ENCODE results near the gene TMUB1. TPM values are rescaled to one million over a fixed set of nuclear protein-coding genes. Genes with fewer than 3 reads are reported as not detected.
A peak's percentile ranks its signal among the peaks of the same experiment; 100 is the strongest.

Gene TMUB1
- total RNA-seq, 1 experiment from 2014 or later, result 45.4 TPM

DNA sequence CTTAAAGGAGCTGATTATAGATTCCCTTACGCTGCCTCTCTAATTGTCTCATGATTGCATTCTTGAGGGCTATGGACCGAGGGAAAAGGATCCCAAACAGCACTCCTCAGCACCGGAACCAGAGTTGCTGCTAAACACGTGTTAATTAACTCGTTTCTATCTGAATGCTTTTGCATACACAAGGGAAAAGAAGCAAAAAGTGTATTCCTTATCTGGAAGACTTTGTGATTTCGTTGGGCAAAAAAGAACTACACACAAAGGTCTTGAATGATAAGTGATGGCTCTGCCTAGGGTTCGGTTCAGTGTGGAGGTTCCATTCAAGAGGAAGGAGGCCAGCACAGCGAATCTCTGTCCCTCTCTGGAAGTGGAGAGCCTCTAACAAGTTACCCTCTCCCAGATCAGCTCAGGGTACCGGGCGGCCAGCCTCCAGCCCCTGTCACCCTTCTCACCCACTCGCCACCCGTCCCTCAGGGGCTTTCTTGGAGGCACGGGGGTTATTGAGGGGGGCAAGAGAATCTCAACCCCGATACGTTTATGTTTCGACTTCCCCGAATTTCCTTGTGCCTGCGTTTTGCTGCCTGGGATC, 24.4 kb downstream of the TMUB1 start:
- peaks cover 8% of the 10 kb centered on the region for H3K4me1 ChIP-seq (ENCODE audit: insufficient read depth, low read length)
- H3T11ph ChIP-seq (ENCODE audit: low read length), result no peak overlapping the region
- no peaks in the 10 kb centered on the region for H4K20me1 ChIP-seq (ENCODE audit: control insufficient read depth, insufficient read depth, insufficient read length)
- peaks cover 41% of the 10 kb centered on the region for H3K23me2 ChIP-seq (ENCODE audit: insufficient read length, low read depth, low read length, poor library complexity, severe bottlenecking)
- no peak overlapping the region for H2BK120ac ChIP-seq (ENCODE audit: low read depth, low read length, poor library complexity, severe bottlenecking)
- H2BK5ac ChIP-seq (ENCODE audit: insufficient read length, low read length), result no peak overlapping the region
- H3K9me3 Mint-ChIP-seq, result no peaks in the 10 kb centered on the region; a peak in 1 of 5 replicates
- H3K56ac ChIP-seq (ENCODE audit: insufficient read length, low read depth, low read length), result no peak overlapping the region
- H3K27ac Mint-ChIP-seq, result peak overlapping the region in 2 of 3 experiments; percentile 82 to 93; a peak in 3 of 7 replicates
- H3K27ac ChIP-seq (ENCODE audit: insufficient read length, low read depth, low read length), result no peak overlapping the region
- no peaks in the 10 kb centered on the region for H3K9me3 ChIP-seq (ENCODE audit: control insufficient read depth, low read depth, low read length)
- no CpG with 5 or more reads among the region's 18 CpGs for WGBS (ENCODE audit: extremely low coverage, insufficient read length, low lambda C conversion rate)
- H2AK5ac ChIP-seq (ENCODE audit: insufficient read length, low read length), result no peak overlapping the region
- no peak overlapping the region for H2BK15ac ChIP-seq (ENCODE audit: low read depth, low read length)
- H2BK20ac ChIP-seq (ENCODE audit: low read depth, low read length, poor library complexity, severe bottlenecking), result no peak overlapping the region
- H3K79me1 ChIP-seq (ENCODE audit: insufficient read depth, low read depth, low read length, poor library complexity, severe bottlenecking), result no peaks in the 10 kb centered on the region
- no peak overlapping the region for H4K8ac ChIP-seq (replicated peaks; ENCODE audit: insufficient read length, low read depth, low read length)
- no peak overlapping the region for H4K5ac ChIP-seq (ENCODE audit: insufficient read length, low read depth, low read length)
- peaks cover 40 to 52% of the 10 kb centered on the region in 2 experiments for H3K4me1 Mint-ChIP-seq
- peaks cover 22% of the 10 kb centered on the region for H3K27me3 Mint-ChIP-seq (ENCODE audit: low read depth)
- no peak overlapping the region for H3K23ac ChIP-seq (ENCODE audit: insufficient read length, low read depth, low read length)
- H4K91ac ChIP-seq (ENCODE audit: insufficient read length, low read depth, low read length), result no peak overlapping the region
- no peaks in the 10 kb centered on the region for H3K79me2 ChIP-seq (ENCODE audit: insufficient read depth, low read length)
- no peak overlapping the region for H3K18ac ChIP-seq (ENCODE audit: insufficient read length, low read depth, low read length)
- no peak overlapping the region for H2AFZ ChIP-seq (ENCODE audit: low read length)
- peak overlapping the region; percentile 78 to 91 for H3K4me3 Mint-ChIP-seq
- H3K4me2 ChIP-seq (ENCODE audit: insufficient read depth, insufficient read length, low read length), result peak overlapping the region; percentile 58
- H3K4ac ChIP-seq (ENCODE audit: low read depth, low read length), result no peak overlapping the region
- DNase-seq, result peak; percentile 48
- H2BK12ac ChIP-seq (ENCODE audit: insufficient read length, low read depth, low read length), result no peak overlapping the region
- H3K9ac ChIP-seq (ENCODE audit: extremely low read depth, insufficient read length, low read length), result peak overlapping the region; percentile 52
- H3K36me3 Mint-ChIP-seq (ENCODE audit: insufficient read depth in 1 of 3, low read depth in 3 of 3), result peaks cover 0 to 12% (median under 1%) of the 10 kb centered on the region in 3 experiments; a peak in 5 of 7 replicates
- TF ChIP-seq, protein P1, sequence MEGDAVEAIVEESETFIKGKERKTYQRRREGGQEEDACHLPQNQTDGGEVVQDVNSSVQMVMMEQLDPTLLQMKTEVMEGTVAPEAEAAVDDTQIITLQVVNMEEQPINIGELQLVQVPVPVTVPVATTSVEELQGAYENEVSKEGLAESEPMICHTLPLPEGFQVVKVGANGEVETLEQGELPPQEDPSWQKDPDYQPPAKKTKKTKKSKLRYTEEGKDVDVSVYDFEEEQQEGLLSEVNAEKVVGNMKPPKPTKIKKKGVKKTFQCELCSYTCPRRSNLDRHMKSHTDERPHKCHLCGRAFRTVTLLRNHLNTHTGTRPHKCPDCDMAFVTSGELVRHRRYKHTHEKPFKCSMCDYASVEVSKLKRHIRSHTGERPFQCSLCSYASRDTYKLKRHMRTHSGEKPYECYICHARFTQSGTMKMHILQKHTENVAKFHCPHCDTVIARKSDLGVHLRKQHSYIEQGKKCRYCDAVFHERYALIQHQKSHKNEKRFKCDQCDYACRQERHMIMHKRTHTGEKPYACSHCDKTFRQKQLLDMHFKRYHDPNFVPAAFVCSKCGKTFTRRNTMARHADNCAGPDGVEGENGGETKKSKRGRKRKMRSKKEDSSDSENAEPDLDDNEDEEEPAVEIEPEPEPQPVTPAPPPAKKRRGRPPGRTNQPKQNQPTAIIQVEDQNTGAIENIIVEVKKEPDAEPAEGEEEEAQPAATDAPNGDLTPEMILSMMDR (conservative IDR thresholded peaks at IDR 0.05), result no peak
- no peaks in the 10 kb centered on the region; the same call in 1 of the 2 replicates for H3K27me3 ChIP-seq (ENCODE audit: insufficient read depth, low read length)
- 0 out of 2 replicates have a peak overlapping the region, but pooled peaks have one; percentile 37 for H3K14ac ChIP-seq (ENCODE audit: insufficient read depth, low read length)

Data from H9 (cell line).